ENCODE results near the gene CNP.
A peak's percentile ranks its signal among the peaks of the same experiment; 100 is the strongest.

The CNP gene

GRCh38 chr17:41966463-41967140 lies at the start of gene CNP:
CNP (plus strand) TSS chr17:41966795; CDS start chr17:41966885, 90 bp downstream.
- H3K27ac Mint-ChIP-seq, result peak within 1 kb of the TSS; percentile 73 to 86 (median 75)
- H3K9me3 Mint-ChIP-seq, result no peaks in the 10 kb centered on the region
- peaks cover 45% of the 10 kb centered on the region for H3K4me1 Mint-ChIP-seq
- peaks cover 28% of the 10 kb centered on the region for H3K36me3 Mint-ChIP-seq (ENCODE audit: low read depth)
- H3K4me3 Mint-ChIP-seq, result peak within 1 kb of the TSS; percentile 84 to 88 (median 87)
- no peak for TF ChIP-seq CTCF (IDR thresholded peaks at IDR 0.05; ENCODE audit: unreplicated experiment in 3 of 3)
- H3K27me3 Mint-ChIP-seq (ENCODE audit: low read depth), result peaks cover 5% of the 10 kb centered on the region

GRCh38 chr17:41917192-41917591 lies 49.4 kb upstream of the CNP start:
- H3K27ac Mint-ChIP-seq, result peak overlapping the region; percentile 84 to 86 (median 84)
- H3K4me1 Mint-ChIP-seq, result peaks cover 48% of the 10 kb centered on the region
- no peaks in the 10 kb centered on the region for H3K9me3 Mint-ChIP-seq
- peaks cover 15% of the 10 kb centered on the region for H3K36me3 Mint-ChIP-seq (ENCODE audit: low read depth)
- TF ChIP-seq CTCF (IDR thresholded peaks at IDR 0.05; ENCODE audit: unreplicated experiment in 3 of 3), result no peak
- peak overlapping the region; percentile 92 to 96 (median 95) for H3K4me3 Mint-ChIP-seq
- H3K27me3 Mint-ChIP-seq (ENCODE audit: low read depth), result peaks cover 5% of the 10 kb centered on the region

- TF ChIP-seq CTCF (IDR thresholded peaks at IDR 0.05; ENCODE audit: unreplicated experiment in 3 of 3), result no peak
- Mint-ChIP-seq H3K27me3 (ENCODE audit: low read depth) (peaks cover 5% of the 10 kb centered on the region), H3K4me3 (peak overlapping the region; percentile 92 to 96 (median 95)), H3K27ac (peak overlapping the region; percentile 84 to 86 (median 84)), H3K4me1 (peaks cover 48% of the 10 kb centered on the region), H3K36me3 (ENCODE audit: low read depth) (peaks cover 9% of the 10 kb centered on the region), H3K9me3 (no peaks in the 10 kb centered on the region)
These were observed 48.8 kb upstream of the CNP start for GRCh38 chr17:41917679-41918313.

GRCh38 chr17:41918314-41919164 lies 48.1 kb upstream of the CNP start, which contains the start of gene ACLY:
ACLY (minus strand) TSS chr17:41918951; CDS start chr17:41913873, 5,078 bp downstream.
- Mint-ChIP-seq H3K4me1 (peaks cover 48% of the 10 kb centered on the region), H3K4me3 (peak within 1 kb of the TSS; percentile 92 to 96 (median 95)), H3K27me3 (ENCODE audit: low read depth) (peaks cover 5% of the 10 kb centered on the region), H3K36me3 (ENCODE audit: low read depth) (peaks cover 4% of the 10 kb centered on the region), H3K9me3 (no peaks in the 10 kb centered on the region), H3K27ac (peak within 1 kb of the TSS; percentile 86 to 92 (median 88))
- TF ChIP-seq CTCF (IDR thresholded peaks at IDR 0.05; ENCODE audit: unreplicated experiment in 3 of 3), result no peak

GRCh38 chr17:41919165-41919817 lies 47.3 kb upstream of the CNP start:
- peaks cover 4% of the 10 kb centered on the region for H3K36me3 Mint-ChIP-seq (ENCODE audit: low read depth)

More at GRCh38 chr17:41919165-41919817, 47.3 kb upstream of the CNP start:
- Mint-ChIP-seq H3K4me1 (peaks cover 41% of the 10 kb centered on the region), H3K27me3 (ENCODE audit: low read depth) (no peaks in the 10 kb centered on the region), H3K9me3 (no peaks in the 10 kb centered on the region), H3K4me3 (peak overlapping the region; percentile 92 to 96 (median 95)), H3K27ac (peak overlapping the region; percentile 48 to 92 (median 88))
- TF ChIP-seq CTCF (IDR thresholded peaks at IDR 0.05; ENCODE audit: unreplicated experiment in 3 of 3), result no peak
